Panc1 (cell line): ENCODE results near the gene RABGAP1L. TPM values are rescaled to one million over a fixed set of nuclear protein-coding genes. Genes with fewer than 3 reads are reported as not detected.
A peak's percentile ranks its signal among the peaks of the same experiment; 100 is the strongest.

Experiments
- ATAC-seq: fragments of 200-7000 bp; cut with Tn5 transposase; 2 replicates; pipeline ENCODE4 v1.9.1; 2020; ENCODE audit warnings: mild to moderate bottlenecking, moderate library complexity
- BruUV-seq: library from RNA; stranded (reverse); fragments of 400-500 nt; replicated peaks from 2 replicates; lab custom pipeline; 2021; lab: Mats Ljungman, UMichigan
- CTCF ChIA-PET: fragments of 300-600 bp; sonication (Branson Sonifier 250); formaldehyde crosslinking; loops from one replicate; lab custom pipeline; 2022; ENCODE audit warnings: antibody characterized with exemption; lab: Charles Lee
- POLR2A ChIA-PET: fragments of 300-600 bp; sonication (Branson Sonifier 250); formaldehyde crosslinking; loops from one replicate; lab custom pipeline; 2022; ENCODE audit warnings: antibody characterized with exemption; lab: Charles Lee
- DNase-seq: peaks from one replicate; pipeline ENCODE4 v3.0.0-alpha.2; 2010; ENCODE audit warnings: low read depth, low spot score
- H3K27ac ChIP-seq: 2 replicates; pipeline ENCODE4 v1.5.1; 2011; ENCODE audit warnings: mild to moderate bottlenecking, low read length, inconsistent platforms
- H3K27me3 ChIP-seq: fragments of 200-500 bp; sonication (Bioruptor generic); 2 replicates; pipeline ENCODE4 v1.6.0; 2014; ENCODE audit warnings: low read length, inconsistent platforms; ENCODE audit not compliant: control insufficient read depth, insufficient read depth
- H3K36me3 ChIP-seq: fragments of 200-500 bp; sonication (Bioruptor generic); 2 replicates; pipeline ENCODE4 v1.5.1; 2014; ENCODE audit warnings: inconsistent platforms, mild to moderate bottlenecking, low read length, moderate library complexity; ENCODE audit not compliant: control insufficient read depth, insufficient read depth
- H3K4me1 ChIP-seq: 2 replicates; pipeline ENCODE4 v1.5.1; 2011; ENCODE audit warnings: inconsistent platforms, mild to moderate bottlenecking, low read length, moderate library complexity; ENCODE audit not compliant: control insufficient read depth, insufficient read depth
- H3K4me3 ChIP-seq, 2 experiments: 2 replicates each; pipeline ENCODE4 v1.5.1; 2011 to 2012; ENCODE audit warnings: low read depth in 2 of 2, low read length in 2 of 2, mild to moderate bottlenecking in 2 of 2, inconsistent platforms in 1 of 2, moderate library complexity in 1 of 2
- H3K9me3 ChIP-seq: fragments of 200-500 bp; sonication (Bioruptor generic); 2 replicates; pipeline ENCODE4 v1.5.1; 2014; ENCODE audit warnings: low read depth, mild to moderate bottlenecking, inconsistent platforms, low read length, moderate library complexity; ENCODE audit not compliant: control insufficient read depth, insufficient read depth
- POLR2AphosphoS5 ChIP-seq: IDR thresholded peaks from 2 replicates; pipeline ENCODE4 v1.6.1; 2012; ENCODE audit warnings: mild to moderate bottlenecking, low read depth, low read length, moderate library complexity
- SIN3A ChIP-seq: IDR thresholded peaks from 2 replicates; pipeline ENCODE4 v1.6.1; 2012; ENCODE audit warnings: low read depth, mild to moderate bottlenecking, low read length, moderate library complexity, borderline replicate concordance; ENCODE audit not compliant: insufficient read depth
- TCF7L2 ChIP-seq: IDR thresholded peaks from 2 replicates; pipeline ENCODE4 v1.6.1; 2011; ENCODE audit warnings: mild to moderate bottlenecking, low read depth, low read length, inconsistent platforms
- in situ Hi-C: cut with HindIII; loops from 2 replicates; pipeline ENCODE4 v1.10.0; 2016; ENCODE audit warnings: low sequenced_read_pairs, low pct_unique_long_range_greater_than_20kb
- intact Hi-C: fragments of 100-400 bp; cut with micrococcal nuclease; formaldehyde crosslinking; loops from one replicate; pipeline ENCODE4 v1.10.0; 2022; ENCODE audit not compliant: unreplicated experiment
- total RNA-seq: library from RNA; stranded (reverse); gene quantifications from one replicate; pipeline ENCODE4 v1.2.1, GENCODE V29; 2021; ENCODE audit not compliant: unreplicated experiment
- TF ChIP-seq, protein P1 (sequence below): fragments of 450-650 bp; IDR thresholded peaks from 2 replicates; pipeline ENCODE4 v1.5.1; 2017; ENCODE audit warnings: mild to moderate bottlenecking
- TF ChIP-seq, protein P2 (sequence below), 2 experiments: IDR thresholded peaks; 2 replicates each; pipeline ENCODE4 v1.6.1; 2011 to 2012; ENCODE audit warnings: low read depth in 2 of 2, control low read depth in 1 of 2, low read length in 1 of 2, mild to moderate bottlenecking in 1 of 2, moderate library complexity in 1 of 2; ENCODE audit not compliant: insufficient read depth in 1 of 2

The RABGAP1L gene
- total RNA-seq, 1 experiment from 2014 or later: 37.0 TPM

DNA sequence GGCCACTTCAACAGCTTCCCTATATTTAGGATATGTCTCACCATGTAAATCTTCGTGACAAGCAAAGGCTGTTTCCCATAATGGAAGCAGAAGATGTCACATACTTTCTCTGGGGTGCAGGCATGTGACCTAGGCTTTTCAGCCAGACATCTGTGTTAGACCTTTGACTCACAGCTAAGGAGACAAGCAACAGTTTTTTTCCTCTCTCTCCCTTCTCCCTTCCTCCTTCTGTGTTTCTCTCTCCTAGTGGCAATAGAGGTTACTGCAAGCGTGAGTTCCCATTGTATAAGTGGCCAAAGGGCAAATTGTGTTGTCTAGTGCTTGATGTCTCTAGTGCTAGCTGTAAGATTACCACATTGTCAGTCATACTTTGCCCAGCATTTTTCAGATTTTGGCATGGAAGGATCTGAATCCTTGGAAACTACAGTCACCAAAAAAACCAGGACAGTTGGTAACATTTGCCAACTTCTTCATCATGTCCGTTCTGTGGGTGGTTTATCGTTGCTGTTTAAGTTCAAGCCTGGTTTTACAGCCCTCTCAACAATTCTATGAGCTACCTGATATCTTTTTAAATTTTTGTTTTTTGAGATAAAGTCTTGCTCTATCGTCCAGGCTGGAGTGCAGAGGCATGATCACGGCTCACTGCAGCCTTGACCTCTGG, 44.4 kb upstream of the RABGAP1L start:
- CTCF ChIA-PET: interaction anchor here (0.6 kb wide), 1 partner anchor 72 kb away, joined by 3 read pairs; no protein-coding TSS in a partner anchor
- intact Hi-C loops: no loop called here
- H3K4me3 ChIP-seq: no peak overlapping the region
- no peaks in the 10 kb centered on the region for H3K4me1 ChIP-seq
- TF ChIP-seq TCF7L2: no peak
- TF ChIP-seq, protein P1, sequence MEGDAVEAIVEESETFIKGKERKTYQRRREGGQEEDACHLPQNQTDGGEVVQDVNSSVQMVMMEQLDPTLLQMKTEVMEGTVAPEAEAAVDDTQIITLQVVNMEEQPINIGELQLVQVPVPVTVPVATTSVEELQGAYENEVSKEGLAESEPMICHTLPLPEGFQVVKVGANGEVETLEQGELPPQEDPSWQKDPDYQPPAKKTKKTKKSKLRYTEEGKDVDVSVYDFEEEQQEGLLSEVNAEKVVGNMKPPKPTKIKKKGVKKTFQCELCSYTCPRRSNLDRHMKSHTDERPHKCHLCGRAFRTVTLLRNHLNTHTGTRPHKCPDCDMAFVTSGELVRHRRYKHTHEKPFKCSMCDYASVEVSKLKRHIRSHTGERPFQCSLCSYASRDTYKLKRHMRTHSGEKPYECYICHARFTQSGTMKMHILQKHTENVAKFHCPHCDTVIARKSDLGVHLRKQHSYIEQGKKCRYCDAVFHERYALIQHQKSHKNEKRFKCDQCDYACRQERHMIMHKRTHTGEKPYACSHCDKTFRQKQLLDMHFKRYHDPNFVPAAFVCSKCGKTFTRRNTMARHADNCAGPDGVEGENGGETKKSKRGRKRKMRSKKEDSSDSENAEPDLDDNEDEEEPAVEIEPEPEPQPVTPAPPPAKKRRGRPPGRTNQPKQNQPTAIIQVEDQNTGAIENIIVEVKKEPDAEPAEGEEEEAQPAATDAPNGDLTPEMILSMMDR: peak; percentile 80
- no peaks in the 10 kb centered on the region for H3K9me3 ChIP-seq
- in situ Hi-C loops: no loop called here
- POLR2A ChIA-PET: interaction anchor here (0.6 kb wide), 1 partner anchor 1678 kb away, joined by 3 read pairs; no protein-coding TSS in a partner anchor
- H3K36me3 ChIP-seq: no peaks in the 10 kb centered on the region
- no TSS peak for BruUV-seq
- ATAC-seq: peak; percentile 96
- H3K27me3 ChIP-seq: no peaks in the 10 kb centered on the region; the same call in 1 of the 2 replicates
- DNase-seq: peak; percentile 43
- no peak overlapping the region for H3K27ac ChIP-seq

DNA sequence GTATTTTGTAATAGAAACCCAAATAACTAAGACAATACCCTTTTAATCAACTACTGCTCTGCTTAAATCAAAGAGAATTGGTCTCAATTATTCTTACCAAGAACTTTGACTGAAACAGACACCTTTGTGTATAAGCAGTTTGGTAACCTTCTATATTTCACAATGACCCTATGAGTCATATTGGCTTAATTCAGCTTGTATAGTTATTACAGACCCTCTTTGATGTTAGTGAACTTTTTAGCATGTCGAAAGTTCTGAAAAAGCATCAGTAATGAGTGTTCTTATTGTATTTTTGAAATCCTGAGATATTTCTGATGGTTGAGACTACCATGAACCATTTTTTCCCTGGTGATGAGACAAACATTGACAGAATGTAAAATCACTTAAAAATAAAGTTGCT, 43.3 kb upstream of the RABGAP1L start:
- TF ChIP-seq, protein P2, sequence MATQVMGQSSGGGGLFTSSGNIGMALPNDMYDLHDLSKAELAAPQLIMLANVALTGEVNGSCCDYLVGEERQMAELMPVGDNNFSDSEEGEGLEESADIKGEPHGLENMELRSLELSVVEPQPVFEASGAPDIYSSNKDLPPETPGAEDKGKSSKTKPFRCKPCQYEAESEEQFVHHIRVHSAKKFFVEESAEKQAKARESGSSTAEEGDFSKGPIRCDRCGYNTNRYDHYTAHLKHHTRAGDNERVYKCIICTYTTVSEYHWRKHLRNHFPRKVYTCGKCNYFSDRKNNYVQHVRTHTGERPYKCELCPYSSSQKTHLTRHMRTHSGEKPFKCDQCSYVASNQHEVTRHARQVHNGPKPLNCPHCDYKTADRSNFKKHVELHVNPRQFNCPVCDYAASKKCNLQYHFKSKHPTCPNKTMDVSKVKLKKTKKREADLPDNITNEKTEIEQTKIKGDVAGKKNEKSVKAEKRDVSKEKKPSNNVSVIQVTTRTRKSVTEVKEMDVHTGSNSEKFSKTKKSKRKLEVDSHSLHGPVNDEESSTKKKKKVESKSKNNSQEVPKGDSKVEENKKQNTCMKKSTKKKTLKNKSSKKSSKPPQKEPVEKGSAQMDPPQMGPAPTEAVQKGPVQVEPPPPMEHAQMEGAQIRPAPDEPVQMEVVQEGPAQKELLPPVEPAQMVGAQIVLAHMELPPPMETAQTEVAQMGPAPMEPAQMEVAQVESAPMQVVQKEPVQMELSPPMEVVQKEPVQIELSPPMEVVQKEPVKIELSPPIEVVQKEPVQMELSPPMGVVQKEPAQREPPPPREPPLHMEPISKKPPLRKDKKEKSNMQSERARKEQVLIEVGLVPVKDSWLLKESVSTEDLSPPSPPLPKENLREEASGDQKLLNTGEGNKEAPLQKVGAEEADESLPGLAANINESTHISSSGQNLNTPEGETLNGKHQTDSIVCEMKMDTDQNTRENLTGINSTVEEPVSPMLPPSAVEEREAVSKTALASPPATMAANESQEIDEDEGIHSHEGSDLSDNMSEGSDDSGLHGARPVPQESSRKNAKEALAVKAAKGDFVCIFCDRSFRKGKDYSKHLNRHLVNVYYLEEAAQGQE (IDR thresholded peaks at IDR 0.05; ENCODE audit: insufficient read depth in 1 of 2, low read depth in 2 of 2, low read length in 1 of 2): no peak
- TF ChIP-seq POLR2AphosphoS5 (no peak), TCF7L2 (no peak), SIN3A (no peak)
- TF ChIP-seq, protein P1: no peak
- H3K4me3 ChIP-seq: no peak overlapping the region
- H3K9me3 ChIP-seq: no peaks in the 10 kb centered on the region
- ChIA-PET POLR2A (interaction anchor here (0.5 kb wide), 1 partner anchor 248 kb away, joined by 3 read pairs; the partner anchor contains the start of gene ZBTB37), CTCF (no interaction called here)
- DNase-seq (no peak), ATAC-seq (no peak)
- no peak overlapping the region for H3K27ac ChIP-seq
- H3K36me3 ChIP-seq: no peaks in the 10 kb centered on the region
- BruUV-seq: no TSS peak
- no peaks in the 10 kb centered on the region for H3K4me1 ChIP-seq
- intact Hi-C loops: no loop called here
- no peaks in the 10 kb centered on the region; the same call in 1 of the 2 replicates for H3K27me3 ChIP-seq
- in situ Hi-C loops: no loop called here
